ENCODE measurements around the gene RAD52.

The RAD52 gene

DNA sequence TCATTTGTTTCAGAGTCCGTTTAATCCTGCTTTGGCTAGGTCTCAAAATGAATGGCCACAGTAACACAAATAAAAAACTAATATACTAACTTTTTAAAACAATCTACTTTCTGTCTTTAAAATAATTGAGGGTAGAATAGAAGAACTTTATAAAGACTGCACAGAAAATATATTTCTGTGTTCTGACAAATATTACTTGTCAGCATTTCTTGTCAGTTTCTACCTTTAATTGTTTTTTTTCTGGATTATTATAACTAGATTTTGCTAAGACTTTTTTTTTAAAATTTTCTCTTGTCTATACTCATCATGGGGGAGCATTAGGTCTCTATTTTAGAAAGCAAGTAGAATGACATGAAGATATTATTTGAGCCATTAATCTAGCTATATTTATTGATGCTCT lies 86.2 kb downstream of the RAD52 start:
- no peak for DNase-seq

DNA sequence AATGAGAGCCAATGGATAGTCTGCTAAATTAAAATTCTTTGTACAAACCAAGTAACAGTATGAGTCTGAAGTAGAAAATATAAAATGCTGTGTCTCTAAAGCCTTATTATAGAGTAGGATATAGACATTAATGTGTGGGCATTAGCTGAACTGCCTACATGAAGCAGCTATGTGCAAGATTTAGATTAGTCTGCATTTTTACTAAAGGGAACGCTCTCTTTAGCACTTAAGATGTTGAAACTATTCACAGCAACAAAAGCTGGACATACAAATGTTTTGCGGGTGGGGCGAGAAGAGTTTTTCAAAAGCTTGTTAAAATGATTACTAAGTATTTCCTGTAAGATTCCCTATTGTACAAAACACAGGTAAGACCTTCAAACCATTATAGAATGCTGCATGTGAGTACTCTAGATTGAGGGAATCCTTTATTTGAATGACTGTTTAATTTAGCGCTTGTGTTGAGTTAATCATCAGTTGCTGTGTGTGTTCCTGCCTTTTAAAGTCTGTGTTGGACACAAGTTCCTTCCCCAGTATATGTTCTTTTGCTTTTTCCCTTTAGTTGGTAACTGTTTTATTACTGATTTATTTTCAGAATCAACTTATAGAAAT lies 87.1 kb downstream of the RAD52 start:
- DNase-seq, result no peak

All from islet precursor cell (in vitro differentiated cells).